Measurements from ENCODE around the gene TYR.
"Not testable (repeated sequence)": the region's sequence is repeated elsewhere in the genome, so short reads cannot be mapped to it uniquely, and the experiment has no call there.

TYR gene

DNA sequence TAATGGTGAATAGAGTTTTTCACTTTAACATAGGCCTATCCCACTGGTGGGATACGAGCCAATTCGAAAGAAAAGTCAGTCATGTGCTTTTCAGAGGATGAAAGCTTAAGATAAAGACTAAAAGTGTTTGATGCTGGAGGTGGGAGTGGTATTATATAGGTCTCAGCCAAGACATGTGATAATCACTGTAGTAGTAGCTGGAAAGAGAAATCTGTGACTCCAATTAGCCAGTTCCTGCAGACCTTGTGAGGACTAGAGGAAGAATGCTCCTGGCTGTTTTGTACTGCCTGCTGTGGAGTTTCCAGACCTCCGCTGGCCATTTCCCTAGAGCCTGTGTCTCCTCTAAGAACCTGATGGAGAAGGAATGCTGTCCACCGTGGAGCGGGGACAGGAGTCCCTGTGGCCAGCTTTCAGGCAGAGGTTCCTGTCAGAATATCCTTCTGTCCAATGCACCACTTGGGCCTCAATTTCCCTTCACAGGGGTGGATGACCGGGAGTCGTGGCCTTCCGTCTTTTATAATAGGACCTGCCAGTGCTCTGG is at the start of gene TYR:
TYR (plus strand) TSS at position 185 of the 541 bp plus-strand sequence; CDS start at position 264, 79 bp downstream.
- no peak for DNase-seq (ENCODE audit: low read depth in 3 of 3)

GRCh38 chr11:89136606-89137005 is 41.1 kb upstream of the TYR start:
- DNase-seq (ENCODE audit: low read depth in 3 of 3) = no peak

DNA sequence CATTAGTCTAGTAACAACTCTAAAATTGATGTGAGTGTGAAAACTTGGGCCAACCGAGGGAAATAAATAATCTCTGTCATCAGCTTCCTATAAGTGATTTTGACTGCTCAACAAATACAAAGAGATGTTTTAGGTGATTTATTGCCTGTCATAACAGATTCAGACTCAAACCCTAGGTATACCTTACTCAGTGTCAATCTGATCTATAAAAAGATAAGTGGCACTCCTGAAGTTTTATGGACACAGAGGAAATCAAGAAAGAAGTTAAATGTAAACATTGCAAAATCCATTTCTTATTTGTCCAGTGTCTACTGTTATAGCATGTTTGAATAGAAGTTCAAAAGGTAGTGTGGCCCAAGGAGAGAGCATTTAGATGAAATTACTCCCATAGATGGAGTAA is 30.4 kb upstream of the TYR start:
- no peak for DNase-seq (ENCODE audit: low read depth in 3 of 3)

GRCh38 chr11:89159974-89160373 is 17.7 kb upstream of the TYR start:
- DNase-seq (ENCODE audit: low read depth in 3 of 3) = no peak

DNA sequence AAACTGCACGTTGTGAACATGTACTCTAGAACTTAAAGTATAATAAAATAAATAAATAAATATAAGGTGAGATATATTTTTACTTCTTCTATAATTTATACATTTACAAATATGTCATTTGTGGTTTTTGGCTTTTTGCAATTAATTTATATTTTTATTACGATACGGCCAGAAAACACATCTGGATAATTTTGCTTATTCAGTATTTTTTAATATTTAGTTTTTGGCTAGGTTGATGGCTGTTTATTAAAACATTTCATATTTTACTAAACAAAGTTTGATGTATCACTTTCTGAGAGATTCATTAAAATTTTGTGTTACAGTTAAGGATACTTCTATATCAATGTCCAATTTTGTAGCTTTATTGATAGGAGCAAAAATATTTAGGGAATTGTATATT is 15.7 kb upstream of the TYR start:
- no peak for DNase-seq (ENCODE audit: low read depth in 3 of 3)

DNA sequence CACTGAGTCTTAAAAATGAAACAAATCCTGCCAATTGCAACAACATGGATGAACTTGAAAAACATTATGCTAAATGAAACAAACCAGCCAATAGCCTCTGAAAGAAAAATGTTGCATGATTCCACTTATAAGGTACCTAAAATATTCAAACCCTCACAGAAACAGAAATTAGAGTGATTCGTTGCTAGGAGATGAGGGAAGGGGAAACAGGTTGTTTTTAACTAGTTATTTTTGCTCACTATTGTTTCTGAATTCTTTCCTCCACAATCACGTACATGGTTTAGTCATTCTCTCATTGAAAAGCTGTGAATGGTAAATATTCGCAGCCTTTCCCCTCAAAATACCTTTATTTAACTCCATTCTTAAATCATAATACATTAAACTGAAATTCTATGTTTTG is 14.0 kb upstream of the TYR start:
- DNase-seq (ENCODE audit: low read depth in 3 of 3) = no peak

GRCh38 chr11:89168396-89168795 is 9.3 kb upstream of the TYR start:
- DNase-seq (ENCODE audit: low read depth in 3 of 3) = no peak

GRCh38 chr11:89175796-89176195 is 1.9 kb upstream of the TYR start:
- no peak for DNase-seq (ENCODE audit: low read depth in 3 of 3)

- no peak for DNase-seq (ENCODE audit: low read depth in 3 of 3)
These were observed 737 bp upstream of the TYR start for GRCh38 chr11:89176938-89177337.

DNA sequence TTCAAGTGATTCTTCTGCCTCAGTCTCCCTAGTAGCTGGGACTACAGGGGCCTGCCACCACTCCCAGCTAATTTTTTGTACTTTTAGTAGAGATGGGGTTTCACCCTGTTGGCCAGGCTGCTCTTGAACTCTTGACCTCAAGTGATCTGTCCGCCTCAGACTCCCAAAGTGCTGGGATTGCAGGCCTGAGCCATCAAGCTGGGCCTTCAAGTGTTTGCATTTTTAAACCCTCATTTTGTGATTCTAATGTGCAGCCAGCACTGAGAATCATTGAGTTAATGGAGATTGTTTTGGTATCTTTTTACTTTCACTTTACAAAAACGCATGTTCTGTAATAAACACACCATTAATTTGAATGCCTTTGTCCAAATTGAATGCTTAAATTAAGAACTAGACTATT is 3.4 kb downstream of the TYR start:
- DNase-seq (ENCODE audit: low read depth in 3 of 3) = no peak

GRCh38 chr11:89182773-89183518 is 5.3 kb downstream of the TYR start:
- DNase-seq (ENCODE audit: low read depth in 3 of 3) = no peak

- no peak for DNase-seq (ENCODE audit: low read depth in 3 of 3)
These were observed 6.3 kb downstream of the TYR start for GRCh38 chr11:89184021-89184420.

GRCh38 chr11:89189776-89190175 is 12.1 kb downstream of the TYR start:
- DNase-seq (ENCODE audit: low read depth in 3 of 3) = no peak

GRCh38 chr11:89201138-89201537 is 23.5 kb downstream of the TYR start:
- no peak for DNase-seq (ENCODE audit: low read depth in 3 of 3)

- no peak for DNase-seq (ENCODE audit: low read depth in 3 of 3)
These were observed 26.1 kb downstream of the TYR start for GRCh38 chr11:89203814-89204213.

GRCh38 chr11:89205378-89205777 is 27.7 kb downstream of the TYR start:
- DNase-seq (ENCODE audit: low read depth in 3 of 3) = no peak

- DNase-seq (ENCODE audit: low read depth in 3 of 3) = no peak
These were observed 43.1 kb downstream of the TYR start for GRCh38 chr11:89220684-89221339.

DNA sequence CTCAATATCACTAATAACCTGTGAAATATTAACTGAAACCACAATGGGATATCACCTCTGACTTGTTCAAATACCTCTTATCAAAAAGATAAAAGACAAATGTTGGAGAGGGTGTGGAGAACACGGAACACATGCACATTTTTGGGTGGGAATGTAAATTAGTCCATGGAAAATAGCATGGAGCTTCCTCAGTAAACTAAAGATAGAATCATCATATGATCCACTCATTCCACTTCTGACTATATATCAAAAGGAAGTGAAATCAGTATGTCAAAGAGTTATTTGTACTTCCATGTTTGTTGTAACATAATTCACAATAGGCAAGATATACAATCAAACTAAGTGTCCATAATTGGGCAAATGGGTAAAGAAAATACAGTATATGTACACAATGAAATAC is 57.4 kb downstream of the TYR start:
- DNase-seq (ENCODE audit: low read depth in 3 of 3) = no peak

GRCh38 chr11:89235976-89236375 is 58.3 kb downstream of the TYR start:
- DNase-seq (ENCODE audit: low read depth in 3 of 3) = no peak

- DNase-seq (ENCODE audit: low read depth in 3 of 3) = not testable (repeated sequence)
These were observed 69.3 kb downstream of the TYR start for GRCh38 chr11:89247007-89247406.

GRCh38 chr11:89249196-89249595 is 71.5 kb downstream of the TYR start:
- no peak for DNase-seq (ENCODE audit: low read depth in 3 of 3)

GRCh38 chr11:89261483-89261882 is 83.8 kb downstream of the TYR start:
- DNase-seq (ENCODE audit: low read depth in 3 of 3) = not testable (repeated sequence)

- no peak for DNase-seq (ENCODE audit: low read depth in 3 of 3)
These were observed 90.1 kb downstream of the TYR start for GRCh38 chr11:89267660-89268302.

Measured in stimulated activated CD4-positive, alpha-beta T cell treated with anti-CD3 and anti-CD28 coated beads, TNF-alpha, amount 100 ng/mL, for 24 hours (primary cell).